ENCODE results near the gene SLIT1.

- TF ChIP-seq CTCF (IDR thresholded peaks at IDR 0.05) (no peak), POLR2A (IDR thresholded peaks at IDR 0.05) (no peak)
Measured at GRCh38 chr10:97018251-97019212, 167.2 kb downstream of the SLIT1 start.

Data from testis (tissue), 2 donors.